GM21515 (cell line): ENCODE data around the gene PLEKHG4B.
"Not testable (repeated sequence)": the region's sequence is repeated elsewhere in the genome, so short reads cannot be mapped to it uniquely, and the experiment has no call there.

Source experiments
- ATAC-seq: cut with Tn5 transposase; IDR thresholded peaks from one replicate; pipeline ENCODE4 v1.9.1; 2021; ENCODE audit not compliant: unreplicated experiment

The PLEKHG4B gene

GRCh38 chr5:154826-155225, 62.9 kb downstream of the PLEKHG4B start:
- ATAC-seq: no peak

- no peak for ATAC-seq
These were observed 63.9 kb downstream of the PLEKHG4B start for GRCh38 chr5:155651-156410.

GRCh38 chr5:156411-157072, 64.6 kb downstream of the PLEKHG4B start:
- no peak for ATAC-seq

DNA sequence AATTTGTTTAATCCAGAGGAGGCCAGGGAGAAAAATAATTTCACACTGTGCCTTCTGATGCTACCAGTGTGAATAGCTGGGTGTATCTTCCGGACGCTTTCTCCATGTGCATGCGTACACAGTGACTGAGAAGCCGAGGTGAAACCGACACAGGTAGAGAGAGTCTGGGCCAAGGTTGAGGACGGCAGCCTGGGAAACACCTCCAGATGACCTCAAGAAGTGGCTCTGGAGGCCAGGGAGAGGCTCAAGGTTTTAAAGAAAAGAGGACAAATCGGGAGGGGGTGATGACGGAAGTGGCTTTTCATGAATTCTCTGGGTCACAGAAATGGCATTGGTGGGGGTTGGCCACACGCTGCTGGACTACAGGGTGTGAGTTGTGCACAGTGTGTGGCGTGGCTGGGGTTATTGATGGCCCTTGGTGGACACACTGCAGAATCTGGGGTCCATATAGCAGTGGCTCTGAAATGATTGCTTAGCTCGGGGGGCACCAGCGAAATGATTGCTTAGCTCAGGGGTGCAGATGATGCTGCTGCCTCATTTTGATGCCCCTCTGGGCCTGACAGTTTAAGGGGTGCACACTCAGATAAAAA, 65.3 kb downstream of the PLEKHG4B start:
- ATAC-seq: no peak

- no peak for ATAC-seq
These were observed 65.8 kb downstream of the PLEKHG4B start for GRCh38 chr5:157801-158200.

GRCh38 chr5:158807-159447, 67.0 kb downstream of the PLEKHG4B start:
- no peak for ATAC-seq

GRCh38 chr5:159448-160172, 67.6 kb downstream of the PLEKHG4B start:
- no peak for ATAC-seq

DNA sequence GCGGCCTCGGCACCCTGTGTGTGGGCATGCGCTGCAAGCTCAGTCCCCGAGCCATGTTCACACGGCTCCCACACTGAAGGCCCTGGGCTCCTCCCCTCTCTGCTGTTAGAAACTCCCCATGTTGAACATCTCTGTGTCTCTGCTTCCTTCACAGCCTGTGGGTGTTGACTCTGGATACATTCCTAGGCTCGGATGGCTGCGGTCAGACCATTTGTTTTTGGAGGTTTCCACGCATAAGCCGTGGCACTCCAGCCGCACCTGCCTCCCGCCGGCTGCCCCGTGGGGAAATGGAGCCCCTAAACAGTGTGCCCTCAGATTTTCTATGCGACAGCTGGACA, 68.2 kb downstream of the PLEKHG4B start:
- ATAC-seq: no peak

DNA sequence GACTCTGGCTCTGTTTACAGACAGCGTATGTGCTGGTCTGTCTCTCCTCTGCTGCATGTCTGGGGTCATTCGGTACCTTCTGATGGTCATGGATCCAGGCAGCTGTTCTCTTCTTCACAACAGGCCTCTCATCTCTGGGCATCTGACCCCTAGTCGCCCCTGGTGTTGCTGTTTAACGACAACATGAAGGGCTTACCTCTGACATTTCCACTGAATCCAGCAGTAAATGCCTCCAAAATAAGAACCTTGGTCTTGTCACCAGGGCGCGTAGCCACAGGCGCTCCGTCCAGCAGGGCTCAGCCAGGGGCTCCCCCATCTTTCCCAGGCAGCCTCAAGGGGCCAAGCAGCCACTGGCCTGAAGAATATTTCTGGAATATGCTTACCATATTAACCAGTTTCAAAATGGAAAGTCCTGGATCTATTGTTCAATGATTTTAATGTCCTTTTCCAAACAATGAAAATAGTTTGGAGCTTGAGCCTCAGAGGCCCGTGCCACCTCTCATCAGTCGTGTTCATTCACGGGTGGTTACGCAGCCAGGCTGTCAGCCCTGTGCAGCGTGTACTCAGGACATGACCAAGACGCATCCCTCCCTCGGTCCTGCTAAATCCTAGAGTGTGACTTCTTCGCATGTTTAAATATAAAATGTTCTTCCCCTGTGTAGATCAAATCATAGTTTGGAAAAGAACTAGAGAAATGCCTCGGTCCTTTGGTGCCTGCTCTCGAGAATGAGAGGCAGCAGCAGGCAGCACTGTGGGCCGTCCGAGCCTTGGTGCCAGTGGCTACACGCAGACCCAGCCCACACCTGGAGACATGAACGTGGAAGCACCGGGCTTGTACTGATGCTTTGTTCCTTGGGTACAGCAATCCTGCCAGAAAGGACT, 69.2 kb downstream of the PLEKHG4B start:
- ATAC-seq: no peak

- no peak for ATAC-seq
These were observed 69.8 kb downstream of the PLEKHG4B start for GRCh38 chr5:161803-162110.

GRCh38 chr5:162190-162564, 70.2 kb downstream of the PLEKHG4B start:
- no peak for ATAC-seq

DNA sequence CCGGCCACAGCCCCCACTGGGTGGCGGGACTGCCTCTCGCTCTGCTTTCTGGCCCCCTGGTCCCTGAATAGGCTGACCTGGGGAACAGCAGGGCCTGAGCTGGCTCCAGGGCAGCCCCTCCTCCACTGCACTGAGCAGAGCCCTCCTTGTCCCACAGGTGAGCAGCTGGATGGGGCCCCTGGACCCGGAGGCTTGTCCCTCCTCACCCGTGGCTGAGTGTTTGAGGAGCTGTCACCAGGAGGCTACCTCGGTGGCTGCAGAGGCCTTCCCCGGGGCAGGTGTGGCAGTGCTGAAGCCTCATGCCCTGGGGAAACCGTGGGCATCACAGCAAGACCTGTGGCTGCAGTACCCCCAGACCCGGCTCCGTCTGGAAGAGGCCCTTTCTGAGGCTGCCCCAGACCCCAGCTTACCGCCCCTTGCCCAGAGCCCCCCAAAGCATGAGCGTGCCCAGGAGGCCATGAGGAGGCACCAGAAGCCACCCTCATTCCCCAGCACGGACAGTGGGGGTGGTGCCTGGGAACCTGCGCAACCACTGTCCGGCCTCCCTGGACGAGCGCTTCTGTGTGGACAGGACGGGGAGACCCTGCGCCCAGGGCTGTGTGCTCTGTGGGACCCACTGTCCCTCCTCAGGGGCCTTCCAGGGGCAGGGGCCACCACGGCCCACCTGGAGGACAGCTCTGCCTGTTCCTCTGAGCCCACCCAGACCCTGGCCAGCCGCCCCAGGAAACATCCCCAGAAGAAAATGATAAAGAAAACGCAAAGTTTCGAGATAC, 70.8 kb downstream of the PLEKHG4B start:
- ATAC-seq: no peak

DNA sequence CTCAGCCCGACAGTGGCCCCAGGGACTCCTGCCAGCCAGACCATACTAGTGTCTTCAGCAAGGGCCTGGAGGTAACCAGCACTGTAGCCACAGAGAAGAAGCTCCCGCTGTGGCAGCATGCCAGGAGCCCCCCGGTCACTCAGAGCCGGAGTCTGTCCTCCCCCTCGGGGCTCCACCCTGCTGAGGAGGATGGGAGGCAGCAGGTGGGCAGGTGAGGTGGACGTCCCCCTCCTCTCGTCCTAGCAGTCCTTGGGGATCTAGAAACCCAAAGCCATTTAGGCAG, 71.3 kb downstream of the PLEKHG4B start:
- ATAC-seq: no peak

DNA sequence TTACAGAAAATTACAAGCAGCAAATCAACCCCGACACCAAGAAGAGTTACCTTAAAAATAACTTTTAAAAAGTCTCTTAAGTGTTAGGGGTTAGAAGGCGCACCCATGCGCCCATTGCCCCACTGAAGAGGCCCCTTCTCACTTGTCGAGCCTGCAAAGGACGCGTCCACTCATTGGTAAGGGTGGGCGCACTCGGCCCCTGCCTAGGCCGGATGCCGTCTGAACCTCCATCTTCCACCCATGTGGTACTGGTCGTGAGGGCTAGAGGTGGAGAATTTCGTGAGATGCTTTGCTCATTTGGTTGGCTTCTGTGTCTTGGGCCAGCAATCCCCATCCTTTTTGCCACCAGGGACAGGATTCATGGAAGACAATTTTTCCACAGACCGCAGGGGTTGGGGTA, 71.9 kb downstream of the PLEKHG4B start:
- no peak for ATAC-seq

- no peak for ATAC-seq
These were observed 72.3 kb downstream of the PLEKHG4B start for GRCh38 chr5:164244-164643.

- ATAC-seq: not testable (repeated sequence)
These were observed 72.8 kb downstream of the PLEKHG4B start for GRCh38 chr5:164783-165182.

- ATAC-seq: no peak
These were observed 74.7 kb downstream of the PLEKHG4B start for GRCh38 chr5:166441-167372.

GRCh38 chr5:167511-167910, 75.5 kb downstream of the PLEKHG4B start:
- no peak for ATAC-seq
